NCI-H2227 (cell line): ENCODE data around the gene CYP4F11.
"Not testable (repeated sequence)": the region's sequence is repeated elsewhere in the genome, so short reads cannot be mapped to it uniquely, and the experiment has no call there.

Experiments used
- DNase-seq: peaks from one replicate; lab custom pipeline; 2025; ENCODE audit not compliant: unreplicated experiment; lab: John Stamatoyannopoulos, UW

The CYP4F11 gene

DNA sequence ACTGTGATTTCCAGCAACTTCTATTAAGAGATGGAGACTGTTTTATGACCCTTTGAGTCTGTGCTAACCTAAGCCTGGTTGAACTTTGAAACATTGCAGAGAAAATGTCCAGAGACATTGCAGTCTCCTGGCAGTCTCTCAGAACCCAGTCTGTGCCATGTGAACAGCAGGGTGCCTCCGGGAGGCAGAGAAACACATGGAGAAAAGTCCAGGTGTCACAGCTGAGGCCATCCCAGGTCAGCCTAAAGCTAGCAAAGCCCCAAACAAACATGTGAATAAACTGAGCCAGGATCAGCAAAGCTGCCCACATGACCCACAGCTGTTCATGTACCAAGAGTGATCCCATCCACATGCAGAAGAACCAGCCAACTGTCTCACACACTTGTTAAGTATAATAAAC is 7.8 kb downstream of the CYP4F11 start:
- DNase-seq = no peak

DNA sequence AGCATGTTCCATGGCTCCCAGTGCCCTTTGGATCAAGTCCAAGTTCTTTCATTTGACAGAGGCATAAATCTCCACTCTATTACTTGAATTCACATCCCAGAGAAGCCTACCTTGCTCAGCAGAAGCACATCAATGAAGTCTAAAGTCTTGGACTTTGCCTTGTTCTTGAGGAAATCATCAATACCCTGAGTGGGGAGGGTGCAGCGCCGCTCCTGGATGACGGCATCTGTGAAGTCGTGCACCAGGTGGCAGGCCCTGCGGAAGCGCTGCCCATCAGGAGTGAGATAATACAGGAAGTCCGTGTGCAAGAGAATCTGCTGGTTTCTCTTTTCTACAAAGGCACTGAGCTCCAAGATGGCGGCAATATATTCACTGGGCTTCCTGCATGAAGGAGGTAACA is 10.6 kb downstream of the CYP4F11 start:
- DNase-seq = no peak

DNA sequence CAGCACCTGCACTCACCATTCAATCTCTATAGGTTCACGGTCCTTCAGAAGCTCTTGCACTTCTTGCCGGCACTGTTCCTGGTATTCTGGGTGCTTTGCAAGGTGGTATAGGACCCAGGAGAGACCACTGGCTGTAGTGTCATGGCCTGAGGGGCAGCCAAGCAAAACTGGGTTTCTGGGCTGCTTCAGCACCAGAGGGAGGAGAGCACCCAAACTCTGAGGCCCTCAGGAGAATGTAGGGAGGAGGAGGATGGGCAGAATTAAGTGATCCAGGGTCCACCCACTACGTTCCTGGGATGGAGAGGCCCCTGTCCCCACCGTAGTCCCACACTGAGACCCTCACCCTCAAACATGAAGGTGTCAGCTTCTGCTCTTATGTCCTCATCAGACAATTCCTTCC is 12.3 kb downstream of the CYP4F11 start:
- DNase-seq = no peak

DNA sequence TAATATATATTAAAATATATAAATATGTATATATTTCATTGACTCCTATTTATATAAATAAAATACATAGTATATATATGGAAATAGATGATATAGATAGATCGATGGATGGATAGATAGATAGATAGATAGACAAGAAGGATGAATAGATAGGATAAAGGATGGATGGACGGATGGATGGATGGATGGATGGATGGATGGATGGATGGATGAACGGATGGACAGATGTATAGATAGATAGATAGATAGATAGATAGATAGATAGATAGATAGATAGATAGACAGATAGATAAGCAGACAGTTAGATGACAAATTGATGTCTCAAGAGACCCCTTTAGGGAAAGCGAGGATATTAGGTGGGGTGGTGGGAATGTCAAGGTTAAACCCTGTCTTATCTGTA is 15.1 kb downstream of the CYP4F11 start:
- no peak for DNase-seq

DNA sequence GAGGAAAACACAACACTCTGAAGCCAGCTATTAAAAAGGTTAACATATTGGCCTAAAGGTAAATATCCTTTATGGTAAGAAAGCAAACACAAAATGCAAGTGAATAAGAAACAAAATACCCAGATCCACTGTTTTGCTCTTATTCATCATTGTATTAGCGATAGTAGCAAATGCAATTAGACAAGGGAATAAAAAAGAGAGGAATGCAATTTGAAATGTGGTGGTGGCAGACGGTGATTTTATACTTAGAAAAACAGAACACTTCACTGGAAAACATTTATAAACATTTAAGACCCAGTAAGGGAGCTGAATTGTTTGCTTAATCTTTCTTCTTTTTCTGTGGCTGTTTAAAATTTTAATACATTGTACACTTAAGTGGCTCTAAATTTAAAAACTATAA is 19.2 kb downstream of the CYP4F11 start:
- DNase-seq = no peak

DNA sequence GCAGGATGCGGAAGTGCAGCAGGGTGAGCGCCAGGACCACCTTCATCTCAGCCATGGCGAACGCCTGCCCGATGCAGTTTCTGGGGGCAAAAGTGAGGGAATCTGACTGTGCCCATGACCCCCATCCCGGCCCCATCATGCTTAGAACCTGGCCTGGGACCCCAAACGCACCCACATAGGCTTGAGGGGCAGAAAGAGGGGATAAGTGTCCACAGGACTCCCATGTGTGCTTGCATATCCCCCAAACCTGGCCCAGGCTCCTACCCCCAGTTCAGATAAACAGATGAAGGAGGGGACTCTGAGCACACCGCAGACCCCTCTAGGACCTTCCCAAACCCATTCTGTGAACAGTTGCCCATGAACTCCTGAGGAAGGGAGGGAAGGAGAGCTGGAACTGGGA is 20.5 kb downstream of the CYP4F11 start:
- no peak for DNase-seq

DNA sequence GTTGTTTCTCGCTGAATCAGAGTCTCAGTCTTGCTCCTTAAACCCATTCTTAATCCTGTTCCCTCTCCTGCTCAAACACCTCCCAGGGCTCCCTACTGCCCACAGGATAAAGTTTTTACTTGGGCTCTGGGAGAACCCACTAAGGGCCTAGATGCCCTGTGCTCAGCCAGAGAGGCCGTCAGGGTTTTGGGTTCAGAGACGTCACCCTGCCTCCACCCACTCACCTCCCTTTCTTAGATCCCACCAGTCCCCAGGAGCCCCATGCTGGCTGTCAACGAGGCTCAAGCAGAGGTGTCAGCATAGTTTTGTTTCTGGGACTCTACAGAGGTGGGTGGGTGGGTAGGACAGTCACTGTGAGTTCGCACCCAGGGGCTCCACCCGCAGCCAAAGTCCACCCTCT is 20.9 kb downstream of the CYP4F11 start:
- no peak for DNase-seq

DNA sequence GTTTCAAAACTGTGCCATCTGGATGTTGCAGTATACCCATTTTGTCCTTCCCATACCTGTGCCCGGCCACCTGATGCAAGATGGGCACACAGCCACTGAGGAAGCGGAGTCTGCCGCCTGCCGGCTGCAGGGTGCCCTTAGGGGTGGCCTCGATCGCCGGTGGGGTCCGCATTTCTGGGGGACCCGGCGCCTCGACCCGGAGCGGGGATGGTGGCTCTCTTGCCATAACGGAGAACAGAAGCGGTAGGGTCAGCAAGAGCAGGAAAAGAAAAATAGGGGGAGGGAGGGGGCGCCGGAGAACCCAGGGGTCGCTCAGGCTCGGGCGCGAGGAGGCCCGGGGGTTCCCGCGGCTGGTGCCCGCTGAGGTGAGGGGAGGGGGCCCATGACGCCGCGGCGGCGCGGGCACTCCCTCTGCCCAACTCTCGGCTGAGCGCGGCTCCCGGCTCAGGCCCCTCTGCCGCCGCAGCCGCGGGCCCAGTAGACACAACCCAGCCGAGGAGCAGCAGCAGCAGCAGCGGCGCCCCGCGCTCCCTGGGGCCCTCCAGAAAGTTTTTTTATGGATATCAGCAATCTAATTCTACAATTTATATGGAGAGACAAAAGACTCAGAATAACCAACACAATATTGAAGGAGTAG is 22.6 kb downstream of the CYP4F11 start:
- DNase-seq = no peak

DNA sequence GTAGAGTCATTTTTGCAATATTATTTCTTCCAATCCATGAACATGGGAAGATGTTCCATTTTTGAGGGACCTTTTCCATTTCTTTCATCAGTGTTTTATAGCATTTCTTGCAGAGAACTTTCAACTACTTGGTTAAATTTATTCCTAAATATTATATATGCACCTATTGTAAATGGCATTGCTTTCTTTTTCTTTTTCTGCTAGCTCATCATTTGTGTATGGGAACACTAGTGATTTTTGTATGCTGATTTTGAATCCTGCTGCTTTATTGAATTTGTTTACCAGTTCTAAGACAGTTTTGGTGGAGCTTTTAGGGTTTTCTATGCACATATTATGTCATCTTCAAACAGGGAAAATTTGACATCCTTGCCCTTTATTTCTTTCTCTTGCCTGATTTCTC is 29.3 kb downstream of the CYP4F11 start:
- DNase-seq = no peak

DNA sequence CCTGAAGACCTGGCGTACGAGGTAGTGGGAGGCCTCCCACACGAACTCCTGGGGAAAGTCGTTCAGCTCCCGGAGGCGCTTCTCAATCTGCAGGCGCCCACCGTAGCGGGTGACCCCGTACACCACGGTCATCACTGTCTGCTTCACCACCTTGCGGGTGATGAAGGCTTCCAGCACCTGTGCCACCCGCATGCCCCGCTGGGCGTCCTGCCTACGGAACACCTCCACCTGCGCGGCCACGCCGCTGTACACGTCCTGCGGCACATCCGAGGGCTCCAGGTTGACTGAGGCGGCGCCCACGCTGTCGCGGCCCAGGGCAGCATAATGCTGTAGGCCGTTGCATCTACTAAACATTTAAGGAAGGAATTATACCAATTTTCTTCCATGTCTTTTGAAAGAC is 31.4 kb downstream of the CYP4F11 start:
- not testable (repeated sequence) for DNase-seq

DNA sequence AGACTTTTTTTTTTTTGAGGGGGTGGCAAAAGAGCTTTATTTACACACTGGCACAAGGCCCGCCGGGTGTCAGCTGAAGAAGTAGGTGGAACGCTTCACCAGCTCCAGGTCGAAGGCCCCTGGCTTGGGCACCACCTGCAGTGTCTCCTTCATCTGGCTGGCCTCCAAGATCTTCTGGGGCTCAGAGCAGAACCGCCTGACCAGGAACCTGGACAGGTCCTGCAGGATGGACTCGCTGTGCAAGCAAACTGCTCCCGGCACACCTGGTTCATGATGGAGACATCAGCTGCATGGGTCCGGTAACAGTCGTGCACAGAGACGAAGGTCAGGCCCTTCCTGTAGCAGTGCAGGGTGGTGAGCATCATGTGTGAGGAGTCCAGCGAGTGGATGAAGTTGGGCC is 32.1 kb downstream of the CYP4F11 start:
- DNase-seq = no peak

DNA sequence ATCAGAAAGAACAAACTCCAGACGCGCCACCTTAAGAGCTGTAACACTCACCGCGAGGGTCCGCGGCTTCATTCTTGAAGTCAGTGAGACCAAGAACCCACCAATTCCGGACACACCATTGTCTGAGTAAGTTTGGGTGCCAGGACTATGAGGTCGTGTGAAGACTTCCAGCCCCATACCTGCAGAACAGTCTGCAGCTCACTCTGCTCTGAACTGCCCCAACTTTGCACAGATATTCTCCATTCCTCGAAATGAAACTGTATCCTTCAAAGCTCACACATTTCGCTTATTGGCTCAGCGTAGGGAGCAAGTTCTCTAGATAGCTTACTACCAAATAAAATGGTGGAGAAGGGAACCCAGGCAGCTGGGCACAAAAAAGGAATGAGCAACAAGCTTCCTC is 33.8 kb downstream of the CYP4F11 start:
- no peak for DNase-seq

DNA sequence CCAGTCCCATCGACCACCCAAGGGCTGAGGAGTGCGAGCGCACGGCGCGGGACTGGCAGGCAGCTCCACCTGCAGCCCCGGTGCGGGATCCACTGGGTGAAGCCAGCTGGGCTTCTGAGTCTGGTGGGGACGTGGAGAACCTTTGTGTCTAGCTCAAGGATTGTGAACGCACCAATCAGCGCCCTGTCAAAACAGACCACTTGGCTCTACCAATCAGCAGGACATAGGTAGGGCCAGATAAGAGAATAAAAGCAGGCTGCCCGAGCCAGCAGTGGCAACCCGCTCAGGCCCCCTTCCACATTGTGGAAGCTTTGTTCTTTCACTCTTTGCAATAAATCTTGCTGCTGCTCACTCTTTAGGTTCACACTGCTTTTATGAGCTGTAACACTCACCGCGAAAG is 34.3 kb downstream of the CYP4F11 start:
- DNase-seq = not testable (repeated sequence)

DNA sequence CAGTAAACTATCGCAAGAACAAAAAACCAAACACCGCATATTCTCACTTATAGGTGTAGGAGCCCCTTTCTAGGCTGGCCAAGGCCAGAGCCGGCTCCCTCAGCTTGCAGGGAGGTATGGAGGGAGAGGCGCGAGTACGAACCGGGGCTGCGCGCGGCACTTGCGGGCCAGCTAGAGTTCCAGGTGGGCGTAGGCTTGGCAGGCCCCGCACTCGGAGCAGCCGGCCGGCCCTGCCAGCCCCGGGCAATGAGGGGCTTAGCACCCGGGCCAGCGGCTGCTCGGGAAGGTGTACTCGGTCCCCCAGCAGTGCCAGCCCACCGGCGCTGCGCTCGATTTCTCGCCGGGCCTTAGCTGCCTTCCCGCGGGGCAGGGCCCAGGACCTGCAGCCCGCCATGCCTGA is 34.8 kb downstream of the CYP4F11 start:
- DNase-seq = not testable (repeated sequence)

DNA sequence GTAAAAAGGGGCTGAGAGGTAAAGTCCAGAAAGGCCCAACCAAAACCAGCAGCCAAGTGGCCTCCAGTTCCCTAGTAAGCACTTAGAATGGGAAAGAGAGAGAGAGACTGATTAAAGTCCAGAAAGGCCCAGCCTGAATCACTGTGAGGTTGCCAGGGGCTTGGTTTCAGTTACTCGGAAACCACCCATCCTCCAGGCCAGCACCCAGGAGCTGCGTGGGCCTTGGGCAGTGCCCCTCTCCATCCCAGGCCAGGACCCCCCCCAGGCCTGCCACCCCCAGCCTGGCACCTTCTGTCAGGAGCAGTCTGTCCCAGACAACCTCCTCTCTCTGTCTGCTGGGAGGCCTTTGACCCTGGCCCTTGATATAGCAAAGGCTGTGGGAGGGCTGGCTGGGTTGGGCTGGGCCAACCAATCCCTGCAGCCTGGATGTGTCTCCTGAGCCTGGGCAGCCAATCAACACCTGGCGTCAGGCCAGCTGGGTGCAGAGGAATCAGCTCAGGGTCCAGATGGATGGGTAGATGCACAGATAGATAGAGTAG is 36.5 kb downstream of the CYP4F11 start, which contains the start of gene CYP4F2:
TSS of gene CYP4F2 (minus strand) at position 337 of the 539 bp plus-strand sequence. CDS start 463 bp downstream, outside the sequence.
- DNase-seq = no peak

DNA sequence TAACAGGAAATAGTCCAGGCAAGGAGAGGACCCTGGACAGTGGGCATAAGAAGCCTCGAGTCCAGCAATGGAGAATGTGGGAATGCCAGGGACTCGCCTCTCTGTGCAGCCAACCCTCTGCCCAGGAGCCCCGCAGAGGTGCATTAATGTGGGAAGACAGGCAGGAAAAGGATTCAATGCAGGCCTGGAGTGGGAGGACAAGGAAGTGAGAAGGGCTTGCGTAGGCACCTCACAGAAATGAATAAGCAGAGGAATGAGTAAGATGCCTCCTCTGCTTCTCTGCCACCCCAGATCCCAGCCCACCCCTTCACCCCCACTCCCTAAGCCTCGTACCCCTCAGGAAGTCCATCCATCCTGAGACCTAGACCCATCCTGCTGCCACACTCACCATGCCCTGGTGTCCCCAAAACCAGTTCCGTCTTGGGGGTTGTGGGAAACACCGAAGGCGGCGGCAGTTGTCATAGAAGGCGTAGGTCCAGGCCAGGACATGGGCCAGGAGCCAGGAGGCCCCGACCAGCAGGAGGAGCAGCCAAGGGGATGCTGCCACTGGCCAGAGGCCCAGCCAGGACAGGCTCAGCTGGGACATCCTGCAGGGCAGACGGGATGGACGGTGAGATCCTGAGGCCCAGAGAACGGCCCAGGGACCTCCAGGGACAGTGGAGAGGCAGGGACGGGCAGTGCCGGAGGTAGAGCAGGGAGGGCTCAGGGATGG is 37.1 kb downstream of the CYP4F11 start:
- DNase-seq = no peak

DNA sequence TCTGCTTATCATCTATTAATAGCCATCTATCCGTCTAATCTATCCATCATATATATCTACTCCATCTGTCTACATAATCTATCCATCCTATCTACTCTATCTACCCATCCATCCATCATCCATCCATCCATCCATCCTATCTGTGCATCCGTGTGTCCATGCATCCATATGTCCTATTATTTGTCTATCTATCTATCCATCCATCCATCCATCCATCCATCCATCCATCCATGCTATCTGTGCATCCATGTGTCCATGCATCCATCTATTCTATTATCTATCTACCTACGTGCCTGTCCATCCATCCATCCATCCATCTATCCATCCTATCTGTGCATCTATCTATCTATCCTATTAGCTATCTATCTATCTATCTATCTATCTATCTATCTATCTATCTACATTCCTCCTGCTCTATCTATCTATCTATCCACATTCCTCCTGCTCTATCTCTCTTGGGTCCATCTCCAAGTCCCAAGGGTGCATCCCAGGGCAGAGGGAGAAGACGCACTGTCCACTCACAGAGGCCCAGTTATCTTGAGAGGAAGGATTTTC is 38.4 kb downstream of the CYP4F11 start:
- no peak for DNase-seq

DNA sequence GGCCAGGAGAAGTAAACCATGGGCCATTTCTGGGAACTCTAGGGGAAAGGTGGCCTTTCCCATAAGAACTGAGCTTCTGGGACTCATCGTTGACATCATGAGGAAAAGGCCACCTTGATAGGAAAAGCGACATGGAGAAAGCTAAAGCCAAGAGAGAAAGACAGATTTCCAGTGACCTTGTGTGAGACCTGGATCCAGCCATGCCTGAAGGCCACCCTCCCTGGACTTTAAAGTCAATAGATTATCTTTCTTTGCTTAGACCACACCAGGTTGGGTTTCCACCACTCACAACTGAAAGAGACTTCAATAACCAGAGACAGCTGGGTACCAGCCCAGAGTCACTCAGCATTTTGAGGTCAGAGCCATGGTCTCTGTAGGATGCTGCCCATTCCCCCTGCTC is 40.0 kb downstream of the CYP4F11 start:
- no peak for DNase-seq

DNA sequence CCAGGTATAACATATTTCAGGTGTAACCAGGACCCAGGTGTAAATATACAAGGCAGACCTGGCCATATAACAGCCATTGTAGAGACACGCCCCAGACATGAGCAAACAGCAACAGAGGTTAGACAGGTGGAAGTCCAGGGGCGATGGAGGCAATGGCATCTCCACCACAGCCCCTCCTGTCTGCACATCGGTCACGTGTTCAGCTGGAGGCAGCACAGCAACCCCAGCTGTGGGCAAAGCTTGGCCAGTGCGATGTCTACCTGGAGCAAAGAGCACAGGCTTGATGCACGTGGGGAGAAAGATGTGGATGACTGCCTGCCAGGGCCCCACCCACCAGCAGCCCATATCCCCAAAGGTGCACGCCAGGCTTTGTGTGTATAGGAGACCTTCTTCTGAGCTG is 40.9 kb downstream of the CYP4F11 start:
- no peak for DNase-seq

DNA sequence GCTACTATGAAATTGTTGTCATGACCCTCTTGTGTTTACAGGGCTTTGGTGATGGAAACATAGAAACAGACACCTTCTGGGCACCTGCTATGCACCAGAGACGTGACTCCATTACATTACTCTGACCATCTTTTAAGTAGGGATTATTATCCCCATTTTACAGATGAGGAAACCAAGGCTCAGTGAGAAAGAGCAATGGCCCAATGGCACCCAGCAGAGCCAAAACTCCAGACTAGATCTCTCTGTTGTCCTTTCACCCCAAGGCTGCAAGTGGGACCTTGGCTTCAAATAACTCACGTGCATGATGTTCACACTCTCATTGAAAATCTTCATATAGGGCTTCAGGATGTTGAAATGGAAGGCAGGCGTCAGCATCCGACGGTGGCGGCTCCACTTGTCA is 42.3 kb downstream of the CYP4F11 start:
- DNase-seq = no peak

DNA sequence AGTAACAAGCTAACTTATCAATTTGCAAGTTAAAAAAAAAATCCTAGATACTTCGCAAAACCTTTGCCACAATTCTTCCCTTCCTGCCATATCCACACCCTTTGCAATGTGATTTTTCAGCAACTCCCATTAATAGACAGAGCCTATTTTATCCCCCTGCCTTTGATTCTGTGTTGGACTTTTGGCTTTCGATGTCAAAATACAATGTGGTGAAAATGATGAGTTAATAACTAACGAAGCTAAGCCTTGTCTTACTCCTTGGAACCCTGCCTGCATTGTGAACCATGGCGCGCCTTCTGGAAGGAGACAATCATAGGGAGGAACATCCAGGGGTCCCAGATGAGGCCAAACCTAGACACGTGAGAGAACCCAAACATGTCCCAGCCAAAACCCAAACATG is 42.9 kb downstream of the CYP4F11 start:
- no peak for DNase-seq

DNA sequence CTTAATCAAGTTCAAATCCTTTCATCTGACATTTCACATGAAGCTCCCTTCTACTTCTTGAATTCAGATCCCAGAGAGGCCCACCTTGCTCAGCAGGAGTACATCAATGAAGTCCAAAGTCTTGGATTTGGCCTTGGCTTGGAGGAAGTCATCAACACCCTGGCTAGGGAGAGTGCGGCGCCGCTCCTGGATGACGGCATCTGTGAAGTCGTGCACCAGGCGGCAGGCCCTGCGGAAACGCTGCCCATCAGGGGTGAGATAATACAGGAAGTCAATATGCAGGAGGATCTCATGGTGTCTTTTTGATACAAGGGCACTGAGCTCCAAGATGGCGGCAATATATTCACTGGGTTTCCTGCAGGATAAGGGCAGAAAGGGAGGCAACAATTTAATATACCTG is 45.0 kb downstream of the CYP4F11 start:
- DNase-seq = not testable (repeated sequence)
